Retina (tissue), 1 donor: ENCODE data around the gene CA11.
"Not testable (repeated sequence)": the region's sequence is repeated elsewhere in the genome, so short reads cannot be mapped to it uniquely, and the experiment has no call there.

Source experiments
- DNase-seq: peaks from one replicate; pipeline ENCODE4 v3.0.0-alpha.2; 2016

Gene CA11

GRCh38 chr19:48646001-48646721 is at the start of gene CA11:
Gene CA11, minus strand, starts transcription at chr19:48646187. Its CDS starts 555 bp downstream, at chr19:48645632.
- peak; percentile 90 for DNase-seq

GRCh38 chr19:48693629-48694028 is 47.6 kb upstream of the CA11 start:
- not testable (repeated sequence) for DNase-seq

- DNase-seq, result no peak
These were observed 43.5 kb upstream of the CA11 start for GRCh38 chr19:48689449-48689848.

- DNase-seq, result no peak
These were observed 41.8 kb upstream of the CA11 start for GRCh38 chr19:48687776-48688175.

- DNase-seq, result not testable (repeated sequence)
These were observed 40.6 kb upstream of the CA11 start for GRCh38 chr19:48686637-48687036.

- no peak for DNase-seq
These were observed 40.1 kb upstream of the CA11 start for GRCh38 chr19:48686088-48686487.

GRCh38 chr19:48685583-48685982 is 39.6 kb upstream of the CA11 start:
- DNase-seq, result no peak

- peak; percentile 63 for DNase-seq
These were observed 37.4 kb upstream of the CA11 start for GRCh38 chr19:48683349-48683748.

GRCh38 chr19:48681127-48681470 is 35.1 kb upstream of the CA11 start:
- no peak for DNase-seq

- DNase-seq, result no peak
These were observed 34.6 kb upstream of the CA11 start for GRCh38 chr19:48680436-48681126.

GRCh38 chr19:48680006-48680405 is 34.0 kb upstream of the CA11 start:
- DNase-seq, result not testable (repeated sequence)

- no peak for DNase-seq
These were observed 32.2 kb upstream of the CA11 start for GRCh38 chr19:48678201-48678600.

GRCh38 chr19:48676887-48677286 is 30.9 kb upstream of the CA11 start:
- DNase-seq, result no peak

- DNase-seq, result no peak
These were observed 30.5 kb upstream of the CA11 start for GRCh38 chr19:48676487-48676886.

- DNase-seq, result peak; percentile 93
These were observed 29.2 kb upstream of the CA11 start for GRCh38 chr19:48674921-48675824.

- DNase-seq, result no peak
These were observed 28.3 kb upstream of the CA11 start for GRCh38 chr19:48674216-48674809.

GRCh38 chr19:48673436-48674100 is 27.6 kb upstream of the CA11 start:
- DNase-seq, result peak; percentile 48

GRCh38 chr19:48672994-48673393 is 27.0 kb upstream of the CA11 start, which contains the start of gene NTN5:
Gene NTN5, minus strand, starts transcription at chr19:48673017. Its CDS starts 2,031 bp downstream, at chr19:48670986.
- DNase-seq, result no peak

- DNase-seq, result no peak
These were observed 25.5 kb upstream of the CA11 start for GRCh38 chr19:48671446-48671995.

- no peak for DNase-seq
These were observed 24.9 kb upstream of the CA11 start for GRCh38 chr19:48670699-48671445.
